Kidney (tissue), 14 donors: ENCODE measurements around the gene ANKRD12. TPM values are rescaled to one million over a fixed set of nuclear protein-coding genes. Genes with fewer than 3 reads are reported as not detected.

Source experiments
- DNase-seq, 5 donors: peaks; one replicate each; pipeline ENCODE4 v3.0.0-alpha.2; 2013 to 2020
- FAIRE-seq: peaks from 2 replicates; lab custom pipeline; 2012; peaks lifted over from hg19 to GRCh38; lab: Jason Lieb, UNC
- H3K27ac ChIP-seq, 2 donors: one replicate each; pipeline ENCODE4 v1.7.0; 2013; ENCODE audit warnings: low read depth in 2 of 2, low read length in 2 of 2, inconsistent platforms in 1 of 2
- H3K27me3 ChIP-seq: one replicate; pipeline ENCODE4 v1.7.1; 2013; ENCODE audit warnings: low read length, inconsistent platforms; ENCODE audit not compliant: control insufficient read depth, insufficient read depth
- H3K36me3 ChIP-seq, 3 donors: one replicate each; pipeline versions ENCODE4 v1.7.0 to v1.7.1; 2013; ENCODE audit warnings: low read length in 3 of 3, control low read depth in 1 of 3, inconsistent platforms in 1 of 3; ENCODE audit not compliant: insufficient read depth in 3 of 3, control insufficient read depth in 2 of 3
- H3K4me1 ChIP-seq, 3 donors: one replicate each; pipeline versions ENCODE4 v1.7.0 to v1.7.1; 2013; ENCODE audit warnings: low read length in 3 of 3, inconsistent platforms in 1 of 3, low read depth in 1 of 3; ENCODE audit not compliant: control insufficient read depth in 2 of 3, insufficient read depth in 2 of 3
- H3K4me3 ChIP-seq, 3 donors: one replicate each; pipeline versions ENCODE4 v1.7.0 to v1.8.1; 2013; ENCODE audit warnings: low read length in 3 of 3, control low read depth in 1 of 3, inconsistent platforms in 1 of 3
- H3K9ac ChIP-seq, 3 donors: one replicate each; pipeline versions ENCODE4 v1.7.0 to v1.7.1; 2013; ENCODE audit warnings: low read length in 3 of 3, control low read depth in 1 of 3, inconsistent platforms in 1 of 3
- H3K9me3 ChIP-seq, 3 donors: one replicate each; pipeline versions ENCODE4 v1.7.0 to v1.7.1; 2013; ENCODE audit warnings: low read length in 3 of 3, control low read depth in 1 of 3, inconsistent platforms in 1 of 3; ENCODE audit not compliant: control insufficient read depth in 2 of 3, insufficient read depth in 1 of 3
- CTCF ChIP-seq: IDR thresholded peaks from 3 replicates; pipeline ENCODE4 v1.5.1; 2012; ENCODE audit warnings: mild to moderate bottlenecking, moderate library complexity, borderline replicate concordance; ENCODE audit not compliant: insufficient read depth; ENCODE audit errors: extremely low read depth
- intact Hi-C: fragments of 100-400 bp; cut with DNase I; formaldehyde crosslinking; loops from one replicate; pipeline ENCODE4 v1.11.1; 2022
- polyA plus RNA-seq: library from polyadenylated mRNA; stranded (reverse); fragments of 350-450 nt; fragmentation: Illumina TruSeq; extraction: RNeasy Lipid Tissue Mini Kit (QIAGEN cat#74804); gene quantifications from one replicate; pipeline ENCODE4 v1.2.3, GENCODE V29; 2014; ENCODE audit warnings: low read depth, low replicate concordance; ENCODE audit not compliant: insufficient read depth
- total RNA-seq: library from RNA; stranded (reverse); fragmentation: NEBNext Ultra II Directional; extraction: Animal tissue kit (Norgen Biotek cat#: 25700); gene quantifications from one replicate; pipeline ENCODE4 v1.2.1, GENCODE V29; 2021
- donor health status: control.
- donor health status: control.
- donor health status: control.
- donor health status: control.
- donor health status: control.
- donor health status: DM: yes; HTN: yes; CAD: no.
- donor health status: Normal renal cell carcinoma (clear cell type).

The ANKRD12 gene
- total and polyA plus RNA-seq, 2 donors from 2014 or later = 3.9 to 81.8 TPM

- intact Hi-C loops = no loop called here
- Histone ChIP-seq H3K27ac (no peak overlapping the region), H3K27me3 (no peaks in the 10 kb centered on the region), H3K36me3 (peaks cover 0 to 23% (median 5%) of the 10 kb centered on the region in 3 donors), H3K9me3 (no peaks in the 10 kb centered on the region), H3K4me3 (no peak overlapping the region), H3K4me1 (peaks cover 0 to 7% (median 4%) of the 10 kb centered on the region in 3 donors), H3K9ac (no peak overlapping the region)
- FAIRE-seq (no peak), DNase-seq (no peak)
- TF ChIP-seq CTCF = no peak
Observed at GRCh38 chr18:9120796-9121195, 15.8 kb upstream of the ANKRD12 start.

GRCh38 chr18:9123520-9123919 is 13.1 kb upstream of the ANKRD12 start:
- no peak overlapping the region for H3K4me3 ChIP-seq
- DNase-seq (no peak), FAIRE-seq (no peak)
- H3K36me3 ChIP-seq = peaks cover 0 to 39% (median 11%) of the 10 kb centered on the region in 3 donors
- H3K9ac ChIP-seq = no peak overlapping the region
- no peak overlapping the region for H3K27ac ChIP-seq
- no peaks in the 10 kb centered on the region for H3K9me3 ChIP-seq
- intact Hi-C loops = no loop called here
- no peak for TF ChIP-seq CTCF
- no peaks in the 10 kb centered on the region for H3K4me1 ChIP-seq
- H3K27me3 ChIP-seq = no peaks in the 10 kb centered on the region

DNA sequence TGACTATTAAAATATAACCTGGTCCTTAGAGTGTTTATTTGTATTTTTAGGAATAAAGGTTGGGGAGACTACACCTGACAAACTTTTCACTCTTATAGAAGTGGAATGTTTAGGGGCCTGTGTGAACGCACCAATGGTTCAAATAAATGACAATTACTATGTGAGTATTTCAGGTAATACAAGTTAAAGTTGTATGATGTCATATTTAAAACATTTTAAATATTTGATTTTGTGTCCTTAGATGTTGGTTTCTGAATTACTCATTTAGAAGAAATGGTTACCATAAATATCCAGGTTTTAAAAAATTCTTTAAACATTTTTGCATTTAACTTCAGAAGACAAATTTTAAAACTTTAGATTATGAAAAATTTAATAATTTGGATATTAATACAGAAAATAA is 11.8 kb upstream of the ANKRD12 start:
- Histone ChIP-seq H3K4me1 (no peaks in the 10 kb centered on the region), H3K36me3 (peaks cover 0 to 45% (median 18%) of the 10 kb centered on the region in 3 donors), H3K27ac (no peak overlapping the region), H3K4me3 (no peak overlapping the region), H3K9ac (no peak overlapping the region), H3K9me3 (no peaks in the 10 kb centered on the region), H3K27me3 (no peaks in the 10 kb centered on the region)
- intact Hi-C loops = no loop called here
- FAIRE-seq = peak; percentile 92
- DNase-seq = no peak
- no peak for TF ChIP-seq CTCF

DNA sequence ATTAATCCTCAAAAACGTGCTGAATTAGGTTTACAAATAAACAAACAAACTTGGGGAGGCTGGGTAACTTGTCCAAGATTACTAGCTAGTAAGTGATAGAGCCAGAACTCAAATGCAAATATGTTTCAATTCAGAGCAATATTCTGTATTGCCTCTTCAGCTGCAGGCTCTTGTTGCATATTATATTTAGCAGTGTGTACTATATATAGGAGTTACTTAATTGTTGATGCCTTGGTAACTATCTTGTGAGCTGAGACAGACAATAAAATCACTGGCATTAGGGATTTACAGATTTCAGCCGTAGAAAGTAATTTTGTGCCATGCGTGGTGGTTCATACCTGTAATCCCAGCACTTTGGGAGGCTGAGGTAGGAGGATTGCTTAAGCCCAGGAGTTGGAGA is 10.2 kb upstream of the ANKRD12 start:
- no peaks in the 10 kb centered on the region for H3K27me3 ChIP-seq
- no peak for FAIRE-seq

More for the DNA sequence above, 10.2 kb upstream of the ANKRD12 start:
- no peak overlapping the region for H3K4me3 ChIP-seq
- TF ChIP-seq CTCF = no peak
- no peaks in the 10 kb centered on the region for H3K4me1 ChIP-seq
- no peak for DNase-seq
- H3K36me3 ChIP-seq = peaks cover 0 to 55% (median 18%) of the 10 kb centered on the region in 3 donors
- H3K27ac ChIP-seq = no peak overlapping the region
- no peak overlapping the region for H3K9ac ChIP-seq
- intact Hi-C loops = no loop called here
- no peaks in the 10 kb centered on the region for H3K9me3 ChIP-seq
